GM15510 (cell line): Measurements from ENCODE around the gene RRAGA.

ENCODE experiments used
- POLR2A ChIP-seq: IDR thresholded peaks from 3 replicates; pipeline ENCODE4 v1.6.1; 2011; ENCODE audit warnings: borderline replicate concordance; ENCODE audit not compliant: insufficient read length; ENCODE audit errors: extremely low read depth

RRAGA gene

DNA sequence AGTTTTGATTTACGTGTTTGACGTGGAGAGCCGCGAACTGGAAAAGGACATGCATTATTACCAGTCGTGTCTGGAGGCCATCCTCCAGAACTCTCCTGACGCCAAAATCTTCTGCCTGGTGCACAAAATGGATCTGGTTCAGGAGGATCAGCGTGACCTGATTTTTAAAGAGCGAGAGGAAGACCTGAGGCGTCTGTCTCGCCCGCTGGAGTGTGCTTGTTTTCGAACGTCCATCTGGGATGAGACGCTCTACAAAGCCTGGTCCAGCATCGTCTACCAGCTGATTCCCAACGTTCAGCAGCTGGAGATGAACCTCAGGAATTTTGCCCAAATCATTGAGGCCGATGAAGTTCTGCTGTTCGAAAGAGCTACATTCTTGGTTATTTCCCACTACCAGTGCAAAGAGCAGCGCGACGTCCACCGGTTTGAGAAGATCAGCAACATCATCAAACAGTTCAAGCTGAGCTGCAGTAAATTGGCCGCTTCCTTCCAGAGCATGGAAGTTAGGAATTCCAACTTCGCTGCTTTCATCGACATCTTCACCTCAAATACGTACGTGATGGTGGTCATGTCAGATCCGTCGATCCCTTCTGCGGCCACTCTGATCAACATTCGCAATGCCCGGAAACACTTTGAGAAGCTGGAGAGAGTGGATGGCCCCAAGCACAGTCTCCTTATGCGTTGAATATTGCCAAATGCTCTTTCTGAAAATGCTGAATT, 850 bp downstream of the RRAGA start:
- no peak for TF ChIP-seq POLR2A

DNA sequence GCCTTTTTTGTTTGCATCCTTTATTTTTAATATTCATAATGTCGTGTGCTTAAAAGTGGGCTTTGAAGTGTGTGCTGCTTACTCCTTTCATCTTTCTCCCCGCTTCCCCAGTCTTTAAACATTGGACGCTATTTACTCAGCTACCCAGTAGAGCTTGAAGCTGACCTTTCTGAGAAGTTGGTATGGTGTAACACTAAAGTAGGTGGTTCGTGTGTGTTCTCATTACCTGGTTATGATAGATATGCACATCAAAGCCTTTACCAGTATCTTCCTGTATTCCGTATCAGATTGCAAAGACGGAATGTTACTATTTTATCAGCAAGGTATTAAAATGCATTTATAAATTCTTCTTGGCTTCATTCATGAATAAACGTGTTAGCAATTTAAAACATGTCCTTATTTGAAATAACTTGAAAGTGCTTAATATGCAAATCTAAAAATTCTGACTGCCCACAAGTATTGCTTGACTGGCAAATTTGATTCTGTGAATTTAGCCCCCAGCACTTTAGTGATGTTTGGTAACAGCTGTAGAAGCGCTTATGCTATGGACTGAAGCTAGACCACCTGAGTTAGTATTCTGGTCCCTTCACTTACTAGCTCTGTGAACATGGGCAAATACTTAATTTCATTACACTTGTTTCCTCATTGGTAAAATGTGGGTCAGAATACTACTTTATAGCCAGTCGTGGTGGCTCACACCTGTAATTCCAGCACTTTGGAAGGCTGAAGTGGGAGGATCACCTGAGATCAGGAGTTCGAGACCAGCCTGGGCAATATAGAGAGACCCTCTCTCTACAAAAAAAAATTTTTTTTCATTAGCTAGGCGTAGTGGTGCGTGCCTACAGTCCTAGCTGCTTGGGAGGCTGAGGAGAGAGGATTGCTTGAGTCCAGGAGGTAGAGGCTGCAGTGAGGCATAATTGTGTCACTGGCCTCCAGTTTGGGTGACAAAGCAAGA, 1.7 kb downstream of the RRAGA start:
- TF ChIP-seq POLR2A, result no peak

DNA sequence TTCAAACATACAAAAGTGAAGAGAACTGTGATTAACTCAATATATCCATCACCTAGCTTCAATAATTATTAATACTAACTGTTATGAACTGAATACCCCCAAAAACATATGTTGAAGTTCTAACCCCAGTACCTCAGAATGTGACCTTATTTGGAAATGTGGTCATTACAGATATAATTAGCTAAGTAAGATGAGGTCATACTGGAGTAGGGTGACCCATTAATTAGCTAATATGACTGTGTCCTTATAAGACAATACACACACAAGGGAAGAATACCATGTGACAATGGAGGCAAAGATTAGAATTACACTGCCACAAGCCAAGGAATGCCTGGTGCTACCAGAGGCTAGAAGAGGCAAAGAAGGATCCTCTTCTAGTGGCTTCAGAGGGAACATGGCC, 7.8 kb downstream of the RRAGA start:
- no peak for TF ChIP-seq POLR2A

DNA sequence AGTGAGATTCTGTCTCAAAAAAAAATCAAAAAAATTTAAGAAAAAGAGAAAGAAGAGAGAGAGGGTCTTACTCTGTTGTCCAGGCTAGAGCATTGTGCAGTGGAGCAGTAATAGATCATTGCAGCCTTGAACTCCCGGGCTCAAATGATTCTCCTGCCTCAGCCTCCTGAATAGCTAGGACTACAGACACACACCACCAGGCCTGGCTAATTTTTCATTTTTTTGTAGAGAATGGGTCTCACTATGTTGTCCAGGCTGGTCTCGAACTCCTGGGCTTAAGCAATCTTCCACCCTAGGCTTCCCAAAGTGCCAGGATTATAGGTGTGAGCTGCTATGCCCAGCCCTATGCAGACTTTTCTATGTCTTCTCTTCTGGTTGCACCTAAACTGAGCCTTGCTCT, 25.0 kb downstream of the RRAGA start:
- no peak for TF ChIP-seq POLR2A

DNA sequence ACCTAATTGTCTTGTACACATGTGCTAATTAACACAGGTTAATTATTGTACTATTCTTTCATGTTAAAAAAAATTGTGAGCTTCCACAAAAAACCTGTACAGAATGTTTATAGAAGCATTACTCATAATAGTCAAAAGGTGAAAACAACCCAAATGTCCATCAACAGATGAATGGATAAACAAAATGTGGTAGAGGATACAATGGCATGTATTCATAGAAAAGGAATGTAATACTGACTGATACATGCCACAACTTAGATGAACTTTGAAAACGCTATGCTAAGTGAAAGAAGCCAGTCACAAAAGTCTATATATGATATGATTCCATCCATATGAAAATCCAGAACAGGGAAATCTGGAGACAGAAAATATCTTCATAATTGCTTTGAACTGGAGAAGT, 25.6 kb downstream of the RRAGA start:
- TF ChIP-seq POLR2A, result no peak

DNA sequence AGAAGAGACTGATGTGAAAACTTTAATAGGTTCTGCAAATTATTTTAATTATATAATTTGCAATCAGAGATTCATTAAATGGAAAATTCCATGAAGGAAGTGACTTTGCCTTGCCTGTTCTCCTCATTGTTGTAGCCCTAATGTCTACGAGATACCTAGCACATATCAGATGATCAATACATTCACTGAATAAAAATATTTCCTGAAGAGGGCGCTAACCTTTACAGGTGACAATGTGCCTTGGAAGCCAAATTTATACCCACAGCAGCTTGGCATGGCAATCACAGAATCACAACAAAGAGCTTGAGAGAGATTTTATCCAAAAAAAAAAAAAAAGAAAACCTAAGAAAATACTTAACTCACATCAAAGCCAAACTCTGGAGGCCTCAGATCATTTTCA, 36.1 kb downstream of the RRAGA start:
- TF ChIP-seq POLR2A, result no peak

DNA sequence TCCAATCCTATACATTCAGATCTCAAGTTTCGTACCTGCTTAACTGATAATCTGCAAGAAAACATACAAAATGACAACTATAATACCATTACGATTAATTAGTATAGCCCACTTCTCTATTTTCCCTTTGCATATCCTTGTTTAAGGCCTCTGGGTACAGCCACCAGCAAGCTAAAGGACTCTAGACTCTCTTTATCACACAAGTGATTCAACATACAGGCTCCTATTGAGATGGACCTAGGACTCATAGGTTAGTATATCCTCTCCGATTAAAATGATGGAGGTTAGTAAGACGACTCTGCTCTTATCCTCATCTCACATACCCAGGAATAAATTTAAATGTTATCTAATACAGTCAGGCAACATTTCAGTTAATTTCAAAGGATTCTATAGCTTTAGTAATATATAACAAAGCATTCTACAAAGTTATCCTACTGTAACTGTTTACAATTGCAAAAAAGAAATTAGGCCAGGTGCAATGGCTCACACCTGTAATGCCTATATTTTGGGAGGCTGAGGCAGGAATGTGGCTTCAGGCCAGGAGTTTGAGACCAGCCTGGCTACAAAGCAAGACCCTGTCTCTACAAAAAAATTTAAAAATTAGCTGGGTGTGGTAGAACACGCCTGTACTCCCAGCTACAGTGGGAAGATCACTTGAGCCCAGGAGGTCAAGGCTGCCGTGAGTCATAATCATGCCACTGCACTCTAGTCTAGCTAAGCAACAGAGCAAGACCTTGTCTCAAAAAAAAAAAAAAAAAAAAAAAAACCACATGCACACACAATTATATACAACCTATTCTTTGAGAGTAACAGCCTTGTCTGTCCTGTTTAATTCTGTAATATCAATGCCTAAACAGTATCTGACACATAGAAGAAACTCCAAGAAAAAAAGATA, 38.1 kb downstream of the RRAGA start:
- no peak for TF ChIP-seq POLR2A
